Central memory CD4-positive, alpha-beta T cell (primary cell): Measurements from ENCODE around the gene SERPINB1.

ENCODE experiments used
- DNase-seq: peaks from one replicate; pipeline ENCODE4 v3.0.0; 2022

The SERPINB1 gene

DNA sequence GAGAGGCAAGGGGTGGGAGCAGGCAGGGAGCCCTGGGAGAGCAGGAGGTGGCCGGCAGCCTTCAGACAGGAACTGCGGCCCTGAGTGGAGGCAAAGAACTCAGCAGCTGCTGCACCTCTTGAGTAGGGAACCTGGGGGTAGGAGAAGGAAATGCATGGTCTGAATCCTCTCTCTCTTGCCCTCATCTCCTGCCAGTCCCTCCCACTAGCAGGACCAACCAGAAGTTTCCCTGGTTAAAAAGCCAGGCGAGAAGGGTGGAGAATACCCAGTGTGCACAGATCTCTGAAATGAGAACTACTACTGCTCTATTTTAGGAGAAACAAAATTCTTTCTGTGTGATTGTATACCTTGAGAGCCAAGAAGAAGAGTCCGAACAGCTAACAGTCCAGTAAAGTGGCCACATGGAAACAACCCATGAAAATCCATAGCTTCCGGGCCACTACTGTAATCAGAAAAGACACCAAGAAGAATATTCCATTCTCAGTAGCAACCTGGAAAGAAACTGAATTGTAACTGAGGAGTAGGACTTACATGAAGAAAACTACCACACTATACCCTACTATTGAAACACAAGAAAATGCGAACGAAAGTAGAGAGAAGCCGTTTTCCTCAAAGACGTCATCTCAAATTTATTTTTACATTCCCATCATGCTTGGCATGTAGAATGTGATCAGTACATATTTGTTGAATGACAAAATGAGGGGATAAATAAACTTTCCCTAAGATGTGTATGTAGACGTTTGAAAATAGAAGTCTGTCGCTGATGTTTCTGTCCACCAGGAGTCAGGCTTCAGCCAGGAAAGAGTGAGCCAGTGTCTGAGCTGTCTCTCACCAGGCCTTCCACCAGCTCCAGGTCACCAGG lies 50.8 kb downstream of the SERPINB1 start:
- DNase-seq, result peak; percentile 30

DNA sequence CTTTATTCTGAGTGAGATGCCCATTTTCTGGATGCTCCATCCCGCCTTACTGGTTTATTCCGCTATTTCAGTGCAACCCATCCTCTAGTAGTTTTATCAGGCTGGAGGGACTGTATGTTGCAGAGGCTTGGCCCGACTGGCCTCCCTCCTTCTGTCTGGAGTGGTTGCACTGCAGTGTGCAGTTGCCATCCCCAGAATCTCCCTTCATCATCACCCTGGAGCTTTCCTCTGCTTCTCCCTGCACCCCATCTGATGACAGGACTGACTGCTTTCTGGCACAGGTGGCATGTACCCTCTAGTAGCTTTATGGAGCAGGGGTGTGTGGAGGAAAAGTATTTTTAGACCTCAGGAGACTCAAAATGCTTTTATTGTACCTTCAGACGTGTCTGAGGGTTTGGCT lies 55.4 kb downstream of the SERPINB1 start:
- no peak for DNase-seq

DNA sequence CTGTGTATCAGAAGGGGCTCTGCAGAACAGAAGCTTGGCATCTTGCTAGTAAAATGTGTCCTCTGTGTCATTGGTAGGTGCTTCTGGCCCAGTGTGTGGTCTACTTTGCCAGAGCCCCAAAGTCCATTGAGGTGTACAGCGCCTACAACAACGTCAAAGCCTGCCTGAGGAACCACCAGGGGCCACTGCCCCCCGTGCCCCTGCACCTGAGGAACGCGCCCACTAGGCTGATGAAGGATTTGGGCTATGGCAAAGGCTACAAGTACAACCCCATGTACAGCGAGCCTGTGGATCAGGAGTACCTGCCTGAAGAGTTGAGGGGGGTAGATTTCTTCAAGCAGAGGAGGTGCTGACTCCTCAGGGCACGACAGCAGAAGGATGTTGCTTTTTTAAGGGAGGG lies 56.7 kb downstream of the SERPINB1 start:
- no peak for DNase-seq

DNA sequence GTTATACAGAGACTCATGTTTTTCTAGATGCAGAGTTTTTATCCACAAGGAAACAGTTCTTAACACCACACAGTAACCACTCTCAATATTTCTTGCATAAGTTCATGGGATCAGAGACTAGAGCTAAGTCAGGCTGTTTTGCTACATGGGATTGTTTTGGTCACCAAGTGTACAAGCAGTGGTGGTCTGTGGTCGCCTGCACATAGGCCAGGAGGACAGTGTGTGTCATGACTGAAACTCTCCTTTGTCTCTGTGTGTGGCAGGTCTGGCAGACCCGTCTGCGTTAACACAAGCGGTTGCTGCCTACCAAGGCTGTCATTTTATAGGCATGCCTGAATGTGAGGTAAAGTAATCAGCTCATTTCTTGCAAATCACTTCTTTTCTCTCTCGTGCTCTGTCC lies 57.6 kb downstream of the SERPINB1 start:
- no peak for DNase-seq

DNA sequence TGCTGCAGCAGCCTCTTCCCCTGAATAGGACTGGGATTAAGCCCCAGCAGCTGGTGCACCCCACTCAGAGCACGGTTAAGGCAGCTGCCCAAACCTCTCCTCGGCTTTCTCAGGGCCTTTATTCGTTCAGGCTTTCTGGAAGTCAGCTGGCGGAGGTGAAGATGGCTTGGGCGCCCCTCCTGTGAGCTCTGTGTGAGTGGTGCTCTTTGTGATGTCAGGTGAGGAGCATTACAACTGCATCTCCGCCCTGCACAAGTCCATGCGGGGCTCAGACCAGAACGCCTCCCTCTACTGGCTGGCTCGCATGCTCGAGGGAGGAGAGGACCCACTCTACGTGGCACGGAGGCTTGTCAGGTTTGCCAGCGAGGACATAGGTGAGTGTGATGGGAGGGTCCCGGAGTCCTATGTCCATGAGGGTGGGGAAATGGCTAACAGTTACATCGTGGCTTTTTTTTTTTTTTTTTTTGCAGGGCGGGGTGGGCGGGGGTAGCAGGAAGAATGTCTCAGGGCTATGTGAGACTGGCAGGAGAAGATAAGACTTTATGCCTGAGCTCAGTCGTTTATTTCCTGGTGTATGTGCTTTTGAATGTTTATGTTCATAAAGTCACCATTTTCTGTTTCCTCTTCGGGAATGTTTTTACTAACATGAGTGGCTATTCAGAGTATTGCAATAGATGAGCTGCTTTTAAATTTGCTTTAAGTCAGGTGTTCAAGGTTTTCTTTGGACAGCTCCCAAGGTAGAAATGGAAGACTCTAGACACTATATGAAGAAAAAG lies 58.3 kb downstream of the SERPINB1 start:
- no peak for DNase-seq

DNA sequence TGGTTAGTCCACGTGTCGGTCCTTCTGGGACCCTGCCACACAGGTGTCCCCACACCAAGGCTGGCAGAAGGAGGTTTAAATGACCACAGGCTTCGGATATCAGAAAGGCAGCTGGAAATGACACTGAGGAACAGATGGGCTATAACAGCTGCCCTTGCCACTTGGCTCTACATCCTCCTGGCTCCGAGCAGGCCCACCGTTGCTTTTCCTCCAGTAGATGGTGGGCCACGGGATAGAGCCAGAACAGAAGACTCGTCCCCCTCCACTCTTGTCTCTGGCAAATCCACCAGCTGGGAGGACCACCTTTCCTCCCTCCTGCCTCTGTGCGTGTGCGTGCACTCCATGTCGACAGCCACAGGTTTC lies 58.9 kb downstream of the SERPINB1 start:
- no peak for DNase-seq

DNA sequence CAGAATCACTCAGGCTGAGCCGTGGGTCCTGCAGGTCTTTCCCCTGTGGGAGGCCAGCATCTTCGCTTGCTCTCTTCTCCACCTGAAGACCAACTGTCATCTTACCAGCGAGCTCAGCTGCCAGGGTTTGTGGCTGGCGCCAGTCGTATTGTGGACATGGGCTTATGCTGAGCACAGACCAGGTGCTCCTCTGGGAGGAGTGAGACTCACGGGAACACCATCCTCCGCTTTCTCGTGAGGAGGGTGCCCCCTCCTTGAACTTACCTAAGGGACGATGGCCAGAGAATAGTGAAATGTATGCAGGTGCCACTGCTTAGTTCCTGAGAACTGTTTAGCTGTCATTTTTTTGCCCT lies 59.3 kb downstream of the SERPINB1 start:
- no peak for DNase-seq
